GM18858 (cell line): ENCODE results near the gene KRTAP1-4.
"Not testable (repeated sequence)": the region's sequence is repeated elsewhere in the genome, so short reads cannot be mapped to it uniquely, and the experiment has no call there.

ENCODE experiments used
- ATAC-seq: cut with Tn5 transposase; IDR thresholded peaks from one replicate; pipeline ENCODE4 v1.9.1; 2021; ENCODE audit not compliant: unreplicated experiment

The KRTAP1-4 gene

GRCh38 chr17:41008811-41009210 lies 21.2 kb downstream of the KRTAP1-4 start, which contains the start of gene KRTAP3-1:
TSS of gene KRTAP3-1 (minus strand) at chr17:41009128. CDS start at chr17:41009074, 54 bp downstream.
- no peak for ATAC-seq

GRCh38 chr17:41004397-41004796 lies 25.6 kb downstream of the KRTAP1-4 start:
- no peak for ATAC-seq

GRCh38 chr17:41003926-41004325 lies 26.1 kb downstream of the KRTAP1-4 start:
- ATAC-seq, result no peak

- ATAC-seq, result no peak
Measured at GRCh38 chr17:41002814-41003213, 27.2 kb downstream of the KRTAP1-4 start.

GRCh38 chr17:41001795-41002194 lies 28.2 kb downstream of the KRTAP1-4 start:
- no peak for ATAC-seq

GRCh38 chr17:40999563-40999962 lies 30.4 kb downstream of the KRTAP1-4 start, which contains the start of gene KRTAP3-2:
TSS of gene KRTAP3-2 (minus strand) at chr17:40999906. CDS start at chr17:40999853, 53 bp downstream.
- ATAC-seq, result not testable (repeated sequence)

- no peak for ATAC-seq
Measured at GRCh38 chr17:40997361-40997760, 32.6 kb downstream of the KRTAP1-4 start.

GRCh38 chr17:40996829-40997228 lies 33.2 kb downstream of the KRTAP1-4 start:
- no peak for ATAC-seq

- no peak for ATAC-seq
Measured at GRCh38 chr17:40995116-40995515, 34.9 kb downstream of the KRTAP1-4 start.

GRCh38 chr17:40993839-40994238 lies 36.2 kb downstream of the KRTAP1-4 start, which contains the start of gene KRTAP3-3:
TSS of gene KRTAP3-3 (minus strand) at chr17:40994164. CDS start at chr17:40994097, 67 bp downstream.
- no peak for ATAC-seq

- no peak for ATAC-seq
Measured at GRCh38 chr17:40993084-40993483, 36.9 kb downstream of the KRTAP1-4 start.

GRCh38 chr17:40992666-40993065 lies 37.3 kb downstream of the KRTAP1-4 start:
- no peak for ATAC-seq

- no peak for ATAC-seq
Measured at GRCh38 chr17:40986920-40987319, 43.1 kb downstream of the KRTAP1-4 start.

GRCh38 chr17:40984226-40984625 lies 45.8 kb downstream of the KRTAP1-4 start, which contains the start of gene KRT40:
TSS of gene KRT40 (minus strand) at chr17:40984326. CDS start at chr17:40984273, 53 bp downstream.
- no peak for ATAC-seq

- ATAC-seq, result no peak
Measured at GRCh38 chr17:40981115-40981514, 48.9 kb downstream of the KRTAP1-4 start.

- no peak for ATAC-seq
Measured at GRCh38 chr17:40980596-40980995, 49.4 kb downstream of the KRTAP1-4 start.

- ATAC-seq, result no peak
Measured at GRCh38 chr17:40980117-40980516, 49.9 kb downstream of the KRTAP1-4 start.
